Activated CD4-positive, CD25-positive, alpha-beta regulatory T cell treated with anti-CD3 and anti-CD28 coated beads, Interleukin-2, amount 50 U/mL, for 72 hours (primary cell): Measurements from ENCODE around the gene HOXA7.

Experiments
- DNase-seq: peaks from one replicate; pipeline ENCODE4 v3.0.0; 2021

The HOXA7 gene

DNA sequence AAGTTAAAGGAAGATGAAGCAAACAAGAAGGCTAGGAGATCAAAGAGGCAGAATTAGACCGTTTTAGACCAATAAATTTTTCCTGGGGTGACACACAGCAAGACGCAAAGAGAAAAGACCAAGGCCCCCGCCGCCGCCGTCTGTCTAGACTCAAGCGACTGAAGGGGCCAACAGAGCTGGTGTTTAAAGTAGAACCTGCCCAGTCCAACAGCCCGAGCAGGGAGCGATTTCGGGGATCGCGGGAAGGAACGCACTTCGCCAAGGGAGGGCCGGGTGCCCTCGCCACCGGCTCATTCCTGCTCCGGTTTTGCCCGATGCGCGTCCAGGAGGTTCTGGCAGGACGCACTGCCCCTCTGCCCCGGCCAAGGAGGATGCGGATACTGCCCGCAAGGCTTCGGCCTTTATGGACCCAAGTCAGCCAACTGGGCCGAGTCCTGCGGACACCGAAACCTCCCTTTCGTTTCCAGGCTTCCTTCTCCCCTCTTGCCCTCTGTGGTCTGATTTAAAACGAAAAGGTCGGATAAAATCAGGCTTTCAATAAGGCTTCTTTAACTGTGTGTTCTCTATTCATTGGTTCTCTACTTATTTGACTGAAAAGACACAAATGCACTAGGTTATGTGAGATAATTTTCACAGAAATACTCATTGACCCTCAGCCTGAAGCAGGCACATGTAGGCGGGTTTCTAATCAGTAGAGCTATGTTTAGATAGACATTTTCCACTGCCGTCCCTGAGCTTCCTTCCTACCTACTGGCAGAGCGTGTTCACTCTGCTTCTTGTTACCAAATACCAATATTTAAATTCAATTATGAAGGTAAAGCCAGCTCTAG lies 2.2 kb upstream of the HOXA7 start:
- DNase-seq, result no peak

- DNase-seq, result peak; percentile 30
Observed at GRCh38 chr7:27157702-27158431, 1.4 kb upstream of the HOXA7 start.

DNA sequence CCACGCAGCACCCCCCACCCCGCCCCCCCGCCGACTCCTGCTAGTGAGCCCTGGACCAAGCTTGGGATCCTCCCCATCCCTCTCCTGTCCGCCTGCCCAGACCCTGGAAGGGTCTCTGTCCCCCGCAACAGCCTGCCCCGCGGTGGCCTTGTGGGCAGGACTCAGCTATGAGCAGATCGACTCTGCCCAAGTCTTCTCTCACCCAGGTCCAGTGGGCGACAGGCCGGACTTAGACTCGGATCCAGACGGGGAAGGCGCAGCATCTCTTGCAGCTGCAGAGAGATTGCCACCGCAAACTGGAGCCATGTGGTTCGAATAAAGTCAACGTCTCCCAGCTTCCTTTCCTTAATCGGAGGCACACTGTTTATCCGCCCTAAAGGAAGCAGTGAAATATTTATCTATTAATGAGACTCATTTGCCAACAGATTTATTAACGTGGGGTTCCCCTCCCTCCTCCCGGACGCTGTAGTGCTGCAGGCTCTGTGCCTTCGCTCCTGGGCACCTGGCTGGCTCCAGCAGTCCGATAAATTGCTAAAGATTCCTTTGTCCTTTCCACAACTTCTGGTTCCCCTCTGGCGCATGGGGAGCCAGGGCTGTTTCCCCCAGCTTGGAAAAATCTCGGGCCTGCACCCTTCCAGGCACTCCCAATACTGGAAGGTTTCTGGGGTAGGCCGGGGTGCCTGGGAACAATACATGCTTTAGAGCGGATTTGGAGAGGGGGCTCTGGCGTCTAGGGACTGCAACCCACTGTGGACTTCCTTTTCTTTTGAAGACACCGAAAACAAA lies 634 bp upstream of the HOXA7 start:
- DNase-seq, result peak; percentile 30

DNA sequence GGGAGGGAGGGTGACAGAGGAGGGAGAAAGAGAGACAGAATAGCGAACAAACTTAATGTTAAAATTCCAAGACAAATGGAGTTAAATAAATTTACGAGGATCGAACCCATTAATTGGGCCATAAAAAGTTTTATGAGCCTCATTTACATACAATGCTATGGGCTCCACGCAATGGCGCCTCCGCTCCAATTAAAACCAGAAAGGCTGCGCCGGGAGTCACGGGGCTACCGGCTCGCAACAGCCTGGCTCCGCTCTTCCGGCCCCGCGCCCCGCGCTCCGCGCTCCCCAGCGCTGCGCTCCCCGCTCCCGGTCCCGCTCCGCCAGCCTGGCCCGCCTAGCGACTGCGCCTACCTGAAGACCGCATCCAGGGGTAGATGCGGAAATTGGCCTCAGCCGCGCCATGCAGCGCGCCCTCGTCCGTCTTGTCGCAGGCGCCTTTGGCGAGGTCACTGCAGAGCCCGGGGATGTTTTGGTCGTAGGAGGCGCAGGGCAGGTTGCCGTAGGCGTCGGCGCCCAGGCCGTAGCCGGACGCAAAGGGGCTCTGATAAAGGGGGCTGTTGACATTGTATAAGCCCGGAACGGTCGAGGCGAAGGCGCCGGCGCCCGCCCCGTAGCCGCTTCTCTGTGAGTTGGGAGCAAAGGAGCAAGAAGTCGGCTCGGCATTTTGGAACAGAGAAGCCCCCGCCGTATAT lies 513 bp downstream of the HOXA7 start:
- DNase-seq, result peak; percentile 35

DNA sequence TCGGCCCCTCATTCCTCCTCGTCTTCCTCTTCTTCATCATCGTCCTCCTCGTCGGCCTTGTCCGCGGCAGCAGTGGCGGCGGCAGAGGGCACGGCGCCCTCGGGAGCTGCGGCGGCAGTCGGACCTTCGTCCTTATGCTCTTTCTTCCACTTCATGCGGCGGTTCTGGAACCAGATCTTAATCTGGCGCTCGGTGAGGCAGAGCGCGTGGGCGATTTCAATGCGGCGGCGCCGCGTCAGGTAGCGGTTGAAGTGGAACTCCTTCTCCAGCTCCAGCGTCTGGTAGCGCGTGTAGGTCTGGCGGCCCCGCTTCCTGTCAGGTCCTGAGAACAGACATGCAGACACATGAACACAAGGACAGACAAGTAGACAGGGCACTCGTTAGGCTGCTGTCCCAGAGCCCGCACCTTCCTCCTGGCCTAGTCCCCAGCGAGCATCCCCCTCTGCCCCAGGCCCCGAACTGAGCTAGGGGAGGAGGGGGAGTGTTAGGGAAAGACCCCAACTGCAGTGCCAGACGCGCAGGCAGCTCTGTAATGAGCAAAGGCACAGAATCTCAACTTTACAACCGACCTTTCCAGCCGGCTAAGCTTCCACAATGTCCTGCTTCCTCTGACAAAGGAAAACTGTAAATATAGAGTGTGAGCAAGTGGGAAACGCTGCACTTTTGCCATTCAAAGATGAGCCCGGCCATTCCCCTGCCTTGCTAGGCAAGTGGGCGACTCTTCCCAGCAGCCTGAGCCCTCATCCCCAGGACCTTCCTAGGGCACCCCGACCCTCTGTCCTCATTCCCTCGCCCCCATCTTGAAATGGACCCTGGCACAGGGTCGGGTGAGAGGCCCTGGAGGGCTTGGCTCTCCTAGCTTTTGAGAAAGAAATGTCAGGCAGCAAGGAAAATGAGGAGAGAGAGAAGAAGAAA lies 1.3 kb downstream of the HOXA7 start:
- peak; percentile 40 for DNase-seq

DNA sequence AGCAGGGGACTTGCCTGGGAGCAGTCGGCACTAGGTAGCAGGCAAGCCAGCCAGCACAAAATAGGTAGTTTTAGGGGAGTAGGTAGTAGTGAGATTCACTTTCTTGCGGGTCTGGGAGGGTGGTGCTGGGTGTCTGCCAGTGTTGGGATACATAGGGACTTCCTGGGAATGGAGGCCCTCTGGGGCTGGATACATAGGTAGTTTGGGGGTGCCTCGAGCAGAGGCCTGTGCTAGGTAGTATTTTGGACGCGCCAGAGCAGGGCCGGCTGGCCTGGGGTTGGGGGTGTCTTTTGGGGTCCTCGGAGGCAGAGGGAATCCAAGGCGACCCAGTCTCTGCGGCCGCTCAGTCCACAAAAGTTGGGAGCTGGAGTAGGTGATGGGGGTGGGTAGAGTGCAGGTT lies 2.1 kb downstream of the HOXA7 start:
- DNase-seq, result no peak

DNA sequence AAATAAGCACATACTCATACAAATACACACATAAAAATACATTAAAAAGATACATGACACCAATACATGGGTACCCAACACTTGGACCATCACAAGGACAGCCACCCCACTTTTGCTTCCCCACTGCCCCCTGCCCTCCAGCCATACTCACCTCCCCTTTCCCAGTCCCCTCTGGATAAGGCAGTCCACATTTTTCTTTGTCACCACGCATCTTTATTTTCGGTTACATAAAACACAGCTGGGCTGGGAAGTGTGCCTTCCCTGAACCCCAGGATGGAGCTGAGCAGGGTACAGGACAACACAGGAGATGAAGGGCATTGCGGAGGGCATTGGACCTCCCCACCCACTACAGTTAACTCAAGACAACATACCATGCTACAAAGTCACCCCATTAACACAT lies 2.9 kb downstream of the HOXA7 start:
- DNase-seq, result no peak

DNA sequence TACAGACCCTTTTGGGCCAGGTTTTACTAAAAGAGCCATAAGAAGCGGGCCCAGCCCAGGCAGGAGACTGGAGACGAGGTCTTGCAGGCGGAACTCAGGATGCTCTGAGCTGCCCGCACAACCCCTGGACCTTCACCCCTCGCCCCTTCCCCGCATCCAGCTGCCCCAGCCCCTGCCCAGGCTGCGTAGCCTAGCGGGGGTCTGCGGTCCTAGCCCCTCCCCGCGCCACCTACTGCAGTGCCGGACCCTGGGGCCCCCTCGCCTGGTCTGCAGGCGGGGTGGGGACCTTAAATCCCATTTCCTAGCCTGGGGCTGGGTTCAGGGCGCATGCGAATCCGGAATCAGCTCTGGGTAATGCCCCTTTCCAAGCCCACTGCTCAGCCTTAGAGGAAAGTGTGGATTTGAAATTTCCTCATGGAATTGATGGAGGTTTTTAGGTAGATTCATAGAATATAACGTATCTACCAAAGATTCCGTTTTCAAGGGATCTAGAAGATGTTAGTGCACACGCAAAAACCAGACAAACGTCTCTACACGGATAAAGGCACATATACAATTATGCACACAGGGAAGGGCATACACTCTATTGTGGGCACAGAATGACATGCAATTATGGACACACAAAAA lies 3.5 kb downstream of the HOXA7 start:
- no peak for DNase-seq

DNA sequence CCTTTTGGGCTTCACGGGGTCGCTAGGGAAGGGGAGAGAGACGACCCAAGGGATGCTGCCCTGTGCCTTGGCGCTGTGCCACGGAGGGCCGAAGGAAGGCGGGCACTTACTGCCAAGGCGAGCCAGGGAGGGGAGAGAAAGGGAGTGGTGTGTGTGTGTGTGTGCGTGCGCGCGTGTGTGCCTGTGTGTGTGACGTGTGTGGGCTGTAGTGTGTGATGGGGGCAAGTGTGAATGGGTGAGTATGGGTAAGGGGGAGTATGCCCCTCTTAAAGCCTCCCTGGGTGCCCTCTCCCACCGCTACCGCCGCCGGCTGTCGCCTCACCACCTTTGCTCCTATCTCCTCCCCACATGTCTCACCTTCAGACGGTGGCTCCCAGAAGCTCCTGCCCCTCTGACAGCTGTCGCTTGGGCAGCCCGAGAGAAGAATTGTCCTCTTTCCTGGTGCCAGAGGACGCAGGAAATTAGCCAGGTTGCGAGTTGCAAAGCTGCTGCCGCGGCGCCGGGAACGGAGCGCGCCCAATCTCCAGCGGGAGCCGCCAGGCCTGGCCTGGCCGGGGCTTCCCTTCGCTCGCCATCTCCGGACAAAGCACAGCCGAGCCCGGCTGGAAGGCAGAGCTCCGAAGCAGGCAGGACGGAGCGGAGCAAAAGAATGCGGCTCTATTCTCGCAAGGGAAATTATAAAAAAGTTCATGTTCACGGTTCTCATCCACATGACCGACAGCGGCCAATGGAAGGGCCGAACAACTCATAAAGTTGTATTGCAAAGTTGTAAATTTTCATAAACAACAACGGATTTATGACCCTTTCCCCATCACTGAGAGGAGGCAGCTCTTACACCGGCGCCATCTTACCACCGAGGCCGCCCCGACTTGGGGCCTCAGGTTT lies 4.3 kb downstream of the HOXA7 start, which contains the start of gene HOXA3:
Gene HOXA3 (minus strand): TSS at position 653 of the 885 bp plus-strand sequence. CDS start 41,943 bp downstream, outside the sequence.
- no peak for DNase-seq

DNA sequence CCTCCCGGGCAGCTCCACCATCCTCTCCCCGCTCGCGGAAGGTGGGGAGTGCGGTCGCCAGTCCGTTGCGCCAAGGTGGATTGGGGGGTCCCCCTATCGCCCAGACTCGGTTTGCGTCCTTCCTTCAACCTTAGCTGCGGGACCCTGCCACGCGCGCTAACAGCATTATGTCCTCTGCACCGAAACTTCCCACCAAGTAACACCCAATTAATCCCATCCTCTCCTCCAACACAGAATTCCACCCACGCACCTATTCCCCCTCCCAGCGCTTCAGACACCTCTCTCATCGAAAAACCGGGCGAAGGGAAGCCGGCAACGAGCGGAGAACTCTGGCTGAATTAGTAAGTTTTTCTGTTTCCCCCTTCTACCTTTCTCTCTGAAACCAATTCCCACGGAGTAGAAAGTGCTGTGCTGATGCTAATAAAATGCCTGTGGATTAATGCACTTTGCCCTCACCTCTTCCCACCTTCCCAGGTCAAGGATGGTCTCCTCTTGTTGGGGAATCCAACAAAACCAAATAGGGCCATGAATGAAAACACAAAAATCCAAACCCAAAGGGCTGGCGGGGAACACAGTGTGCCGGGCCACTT lies 5.0 kb downstream of the HOXA7 start:
- peak; percentile 31 for DNase-seq

DNA sequence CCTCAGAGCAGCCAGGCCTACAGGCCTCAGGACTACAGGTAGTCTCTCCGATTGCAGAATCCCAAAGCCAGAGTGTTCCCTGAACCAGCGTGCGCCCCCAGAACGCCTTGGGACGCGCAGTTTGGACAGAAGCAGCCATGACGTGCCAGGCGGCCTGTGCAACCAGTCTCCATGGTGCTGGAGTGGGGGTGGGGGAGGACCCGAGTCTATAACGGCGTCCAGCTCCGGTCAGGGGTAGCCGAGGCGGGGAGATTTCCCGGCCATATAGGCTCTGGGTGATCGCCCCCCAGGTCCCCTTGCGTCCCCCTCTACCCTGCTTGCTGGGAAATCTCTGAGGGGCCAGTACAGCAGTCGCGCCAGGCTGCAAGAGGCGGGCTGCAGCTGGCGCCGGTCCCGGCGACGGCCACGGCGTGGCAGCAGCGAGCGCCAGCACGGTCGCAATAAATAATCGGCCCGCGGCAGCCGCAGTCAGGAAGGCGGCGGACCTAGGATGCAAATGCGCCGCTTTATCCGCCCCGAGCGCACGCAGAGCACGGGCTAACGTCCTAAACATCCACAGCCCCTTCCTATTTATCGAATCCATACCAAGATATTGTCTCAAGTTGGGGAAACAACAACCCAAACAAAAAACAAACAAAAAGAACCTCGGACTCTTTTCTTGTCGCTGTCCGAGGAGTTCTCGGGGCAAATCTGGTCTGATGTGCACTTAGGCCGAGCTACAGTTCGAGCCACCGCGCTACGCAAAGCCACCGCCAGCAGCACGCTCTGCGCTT lies 5.7 kb downstream of the HOXA7 start:
- DNase-seq, result peak; percentile 72

DNA sequence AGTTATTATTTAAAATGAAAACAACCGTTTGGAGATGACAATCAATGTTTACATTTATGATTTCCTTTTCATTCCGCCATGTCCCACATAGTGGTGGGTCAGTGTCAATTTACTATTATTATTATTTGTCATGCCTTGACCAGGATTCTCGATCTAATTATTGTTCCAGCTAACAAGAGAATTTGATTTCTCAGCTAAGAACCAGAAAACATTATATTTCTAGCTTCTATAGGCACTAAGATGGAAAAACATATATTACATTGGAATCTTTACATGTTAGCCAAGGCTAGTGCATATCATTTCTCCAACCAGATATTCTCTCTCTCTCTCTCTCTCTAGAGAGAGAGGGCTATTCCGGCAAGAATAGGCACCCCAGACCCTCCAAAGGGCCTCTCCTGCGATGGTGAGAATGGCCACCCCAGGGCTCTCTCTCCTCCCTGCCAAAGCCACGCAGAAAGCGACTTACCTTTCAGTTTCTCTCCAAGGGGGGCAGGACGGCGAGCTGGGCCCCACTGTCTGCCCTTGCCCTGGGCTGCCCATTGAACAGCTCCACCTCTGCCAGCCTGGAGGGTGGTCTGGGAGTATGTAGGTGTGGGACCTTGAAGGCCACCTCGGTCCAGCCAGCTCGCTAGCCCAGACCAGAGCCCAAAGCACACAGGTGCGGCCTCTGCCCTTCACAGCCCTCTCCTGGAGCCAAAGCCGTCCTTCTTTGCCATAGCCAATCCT lies 6.5 kb downstream of the HOXA7 start:
- no peak for DNase-seq

DNA sequence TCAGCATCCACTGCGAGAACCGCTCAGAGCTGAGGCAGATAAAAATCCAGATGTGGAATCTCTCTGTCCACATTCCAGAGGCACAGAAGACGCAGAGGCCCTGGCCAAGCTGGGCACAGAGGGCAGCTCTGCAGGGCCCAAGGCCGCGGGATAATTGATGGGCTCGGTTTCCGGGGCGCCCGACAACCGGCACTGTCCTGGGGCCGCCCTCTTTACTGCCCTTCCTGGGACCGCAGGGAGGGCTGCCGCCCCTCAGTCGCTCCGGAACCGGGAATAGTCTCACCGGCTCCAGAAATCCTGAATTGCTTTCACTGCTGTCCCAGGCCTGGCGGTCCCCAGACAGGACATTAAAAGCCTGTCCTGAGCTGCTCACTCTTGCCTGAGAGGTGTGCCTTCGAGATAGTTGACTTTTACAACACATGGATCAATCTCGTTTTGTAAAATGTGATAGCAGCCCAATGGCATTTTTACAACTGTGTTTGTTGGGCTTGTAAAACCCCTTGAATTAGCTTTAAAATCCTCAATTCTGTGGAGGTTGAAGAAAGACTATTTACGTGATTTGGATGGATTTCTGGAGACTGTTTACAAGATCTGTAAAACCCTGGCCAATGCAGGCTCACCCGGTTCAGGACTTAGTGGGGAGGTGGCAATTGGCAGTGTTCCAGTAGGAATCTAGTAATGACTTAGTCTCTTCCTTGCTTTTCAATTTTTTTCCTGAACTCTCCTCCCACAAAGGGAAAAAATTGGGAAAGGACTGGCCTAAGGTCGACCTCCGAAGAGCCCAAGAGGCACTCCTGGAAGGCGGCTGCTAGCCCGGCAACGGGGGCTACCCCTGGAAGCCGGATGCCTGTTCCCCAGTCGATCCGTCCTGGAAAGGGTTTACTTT lies 7.5 kb downstream of the HOXA7 start:
- no peak for DNase-seq

- peak; percentile 29 for DNase-seq
Observed at GRCh38 chr7:27148031-27148755, 8.3 kb downstream of the HOXA7 start.

DNA sequence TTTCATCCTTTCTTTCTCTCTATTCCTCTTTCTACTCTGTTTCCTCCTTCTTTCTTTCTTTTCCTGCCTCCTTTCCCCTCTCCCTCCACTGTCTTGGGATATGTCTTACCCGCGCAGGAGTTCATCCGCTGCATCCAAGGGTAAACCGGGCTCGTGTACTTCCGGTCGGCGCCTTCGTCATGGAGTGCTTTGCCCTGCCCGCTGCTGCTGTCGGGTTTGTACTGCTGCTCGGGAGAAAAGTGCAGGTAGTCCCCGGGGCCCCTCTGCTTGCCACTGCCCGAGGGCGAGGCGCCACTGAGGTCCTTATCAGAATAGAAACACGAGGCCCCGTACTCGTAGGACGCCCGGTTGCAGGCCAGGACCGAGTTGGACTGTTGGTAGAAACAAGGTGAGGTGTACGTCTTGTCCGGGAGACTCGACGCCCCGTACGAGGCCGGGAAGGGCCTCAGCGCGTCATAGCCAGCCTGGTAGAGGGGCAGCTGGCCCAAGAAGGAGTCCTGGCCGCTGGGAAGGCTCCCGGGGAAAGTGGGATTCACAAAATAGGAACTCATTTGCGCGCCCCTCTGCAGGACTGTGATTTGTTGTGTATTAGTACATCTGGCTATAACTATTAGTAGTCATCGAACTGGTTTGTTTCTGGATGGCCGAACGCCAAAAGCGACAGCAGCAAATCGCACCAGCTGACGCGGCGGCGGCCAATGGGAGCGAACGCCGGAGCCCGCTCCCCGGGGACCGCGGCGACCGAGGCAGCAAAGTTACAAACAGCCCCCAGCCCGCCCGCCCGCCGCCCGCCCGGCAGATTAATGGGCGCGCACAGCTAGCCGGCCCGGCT lies 9.1 kb downstream of the HOXA7 start, which contains the start of gene HOXA6:
Gene HOXA6 (minus strand): TSS at position 576 of the 832 bp plus-strand sequence. CDS start 25 bp downstream, at position 551.
- DNase-seq, result peak; percentile 34
